NCI-H345 treated with DMSO at 0.1 percent for 48 hours (cell line): ENCODE measurements around the gene HSPG2.

Experiments used
- DNase-seq: peaks from one replicate; lab custom pipeline; 2025; ENCODE audit not compliant: unreplicated experiment; lab: John Stamatoyannopoulos, UW

The HSPG2 gene

GRCh38 chr1:21901473-21901847 lies 35.6 kb downstream of the HSPG2 start:
- no peak for DNase-seq

- DNase-seq = no peak
These were observed 36.2 kb downstream of the HSPG2 start for GRCh38 chr1:21900766-21901472.

GRCh38 chr1:21899987-21900386 lies 37.1 kb downstream of the HSPG2 start:
- no peak for DNase-seq

- DNase-seq = no peak
These were observed 37.8 kb downstream of the HSPG2 start for GRCh38 chr1:21899267-21899810.

GRCh38 chr1:21898326-21899200 lies 38.5 kb downstream of the HSPG2 start:
- DNase-seq = no peak

GRCh38 chr1:21897844-21898243 lies 39.3 kb downstream of the HSPG2 start:
- DNase-seq = no peak

- DNase-seq = no peak
These were observed 40.2 kb downstream of the HSPG2 start for GRCh38 chr1:21896652-21897532.

- no peak for DNase-seq
These were observed 41.1 kb downstream of the HSPG2 start for GRCh38 chr1:21896026-21896425.

- no peak for DNase-seq
These were observed 42.9 kb downstream of the HSPG2 start for GRCh38 chr1:21894034-21894881.

- DNase-seq = no peak
These were observed 43.9 kb downstream of the HSPG2 start for GRCh38 chr1:21893046-21893805.

- no peak for DNase-seq
These were observed 45.3 kb downstream of the HSPG2 start for GRCh38 chr1:21891621-21892479.

- DNase-seq = no peak
These were observed 46.0 kb downstream of the HSPG2 start for GRCh38 chr1:21891081-21891480.

GRCh38 chr1:21888500-21888899 lies 48.6 kb downstream of the HSPG2 start:
- no peak for DNase-seq

GRCh38 chr1:21887796-21888195 lies 49.3 kb downstream of the HSPG2 start:
- no peak for DNase-seq

GRCh38 chr1:21887216-21887736 lies 49.8 kb downstream of the HSPG2 start:
- no peak for DNase-seq

- no peak for DNase-seq
These were observed 50.5 kb downstream of the HSPG2 start for GRCh38 chr1:21886486-21887215.

GRCh38 chr1:21885236-21886037 lies 51.7 kb downstream of the HSPG2 start:
- DNase-seq = no peak
